HepG2 (cell line): ENCODE data around the gene ZSCAN23. TPM values are rescaled to one million over a fixed set of nuclear protein-coding genes. Genes with fewer than 3 reads are reported as not detected.

Experiments
- CHCHD3 ChIP-seq: sonication (generic); formaldehyde crosslinking; IDR thresholded peaks from 2 replicates; pipeline ENCODE4 v1.8.0; 2022; ENCODE audit warnings: mild to moderate bottlenecking, missing genetic modification reagents, moderate library complexity
- DNMT1 ChIP-seq: sonication (generic); formaldehyde crosslinking; IDR thresholded peaks from 2 replicates; pipeline ENCODE4 v1.5.1; 2020; ENCODE audit warnings: mild to moderate bottlenecking, missing genetic modification reagents
- GATAD1 ChIP-seq: IDR thresholded peaks from 2 replicates; pipeline ENCODE4 v1.6.1; 2016; ENCODE audit warnings: missing genetic modification reagents, missing compliant biosample characterization
- ISX ChIP-seq: sonication (generic); formaldehyde crosslinking; conservative IDR thresholded peaks from 2 replicates; pipeline ENCODE4 v1.5.0; 2020; ENCODE audit warnings: missing genetic modification reagents
- NCOA5 ChIP-seq: sonication (generic); formaldehyde crosslinking; IDR thresholded peaks from 2 replicates; pipeline ENCODE4 v1.4.0; 2020; ENCODE audit warnings: missing genetic modification reagents
- PHF21A ChIP-seq: sonication (generic); formaldehyde crosslinking; IDR thresholded peaks from 2 replicates; pipeline ENCODE4 v1.5.0; 2020; ENCODE audit warnings: mild to moderate bottlenecking, missing genetic modification reagents
- RARG ChIP-seq: sonication (generic); formaldehyde crosslinking; IDR thresholded peaks from 2 replicates; pipeline ENCODE4 v1.4.0; 2020; ENCODE audit warnings: low read depth, mild to moderate bottlenecking, missing genetic modification reagents
- SATB2 ChIP-seq: sonication (generic); formaldehyde crosslinking; IDR thresholded peaks from 2 replicates; pipeline ENCODE4 v1.5.0; 2020; ENCODE audit warnings: missing genetic modification reagents
- SRSF1 ChIP-seq: fragments of 200-400 bp; formaldehyde crosslinking; optimal IDR thresholded peaks from 2 replicates; pipeline ENCODE3; 2017; ENCODE audit warnings: mild to moderate bottlenecking, low read depth, low read length, moderate library complexity
- SRY ChIP-seq: sonication (generic); formaldehyde crosslinking; IDR thresholded peaks from 2 replicates; pipeline ENCODE4 v1.8.0; 2022; ENCODE audit warnings: mild to moderate bottlenecking, missing genetic modification reagents
- SSRP1 ChIP-seq: IDR thresholded peaks from 2 replicates; pipeline ENCODE4 v1.6.1; 2016; ENCODE audit warnings: control low read depth
- ZBTB7B ChIP-seq: sonication (generic); formaldehyde crosslinking; IDR thresholded peaks from 2 replicates; pipeline ENCODE4 v1.4.0; 2020; ENCODE audit warnings: missing genetic modification reagents
- polyA plus RNA-seq, 8 experiments: library from polyadenylated mRNA; depleted of rRNA in 3 of 8; stranded (reverse) in 7 of 8; unstranded in 1 of 8; fragments of >200 nt; fragmentation: Illumina TruSeq in 4 of 8; extraction: Trizol in 4 of 8; gene quantifications; 2 replicates each; pipeline versions ENCODE4 v1.2.1 to v1.2.3, GENCODE V29; 2011 to 2016; ENCODE audit warnings: low read depth in 4 of 8, missing spikeins in 1 of 8, mixed read lengths in 1 of 8; ENCODE audit not compliant: insufficient read depth in 1 of 8
- total RNA-seq, 5 experiments: library from RNA; depleted of rRNA; stranded (reverse); fragments of >200 nt; fragmentation: Illumina TruSeq; extraction: Trizol; gene quantifications; 2 replicates each; pipeline ENCODE4 v1.2.3, GENCODE V29; 2016; ENCODE audit warnings: low read depth in 1 of 5
- TF ChIP-seq, protein P1 (sequence below): sonication (generic); formaldehyde crosslinking; IDR thresholded peaks from 2 replicates; pipeline ENCODE4 v1.5.0; 2020; ENCODE audit warnings: missing genetic modification reagents
- TF ChIP-seq, protein P2 (sequence below): sonication (generic); formaldehyde crosslinking; IDR thresholded peaks from 2 replicates; pipeline ENCODE4 v1.4.0; 2020; ENCODE audit warnings: missing genetic modification reagents
- TF ChIP-seq, protein P3 (sequence below): IDR thresholded peaks from 2 replicates; pipeline ENCODE4 v1.6.1; 2016; ENCODE audit warnings: missing biosample characterization, missing genetic modification reagents, low read depth
- TF ChIP-seq, protein P4 (sequence below): sonication (generic); formaldehyde crosslinking; IDR thresholded peaks from 2 replicates; pipeline ENCODE4 v1.4.0; 2020; ENCODE audit warnings: missing genetic modification reagents
- TF ChIP-seq, protein P5 (sequence below): IDR thresholded peaks from 2 replicates; pipeline ENCODE4 v1.6.1; 2012; ENCODE audit warnings: low read length, improper control_type of control experiment
- TF ChIP-seq, protein P6 (sequence below): sonication (generic); formaldehyde crosslinking; IDR thresholded peaks from 2 replicates; pipeline ENCODE4 v1.5.0; 2020; ENCODE audit warnings: missing genetic modification reagents

Gene ZSCAN23
- total and polyA plus RNA-seq, 2 of the 13 experiments (the other 11 are each of a cell fraction or from before 2014, with no cell fraction given): 0.29 to 1.2 TPM

DNA sequence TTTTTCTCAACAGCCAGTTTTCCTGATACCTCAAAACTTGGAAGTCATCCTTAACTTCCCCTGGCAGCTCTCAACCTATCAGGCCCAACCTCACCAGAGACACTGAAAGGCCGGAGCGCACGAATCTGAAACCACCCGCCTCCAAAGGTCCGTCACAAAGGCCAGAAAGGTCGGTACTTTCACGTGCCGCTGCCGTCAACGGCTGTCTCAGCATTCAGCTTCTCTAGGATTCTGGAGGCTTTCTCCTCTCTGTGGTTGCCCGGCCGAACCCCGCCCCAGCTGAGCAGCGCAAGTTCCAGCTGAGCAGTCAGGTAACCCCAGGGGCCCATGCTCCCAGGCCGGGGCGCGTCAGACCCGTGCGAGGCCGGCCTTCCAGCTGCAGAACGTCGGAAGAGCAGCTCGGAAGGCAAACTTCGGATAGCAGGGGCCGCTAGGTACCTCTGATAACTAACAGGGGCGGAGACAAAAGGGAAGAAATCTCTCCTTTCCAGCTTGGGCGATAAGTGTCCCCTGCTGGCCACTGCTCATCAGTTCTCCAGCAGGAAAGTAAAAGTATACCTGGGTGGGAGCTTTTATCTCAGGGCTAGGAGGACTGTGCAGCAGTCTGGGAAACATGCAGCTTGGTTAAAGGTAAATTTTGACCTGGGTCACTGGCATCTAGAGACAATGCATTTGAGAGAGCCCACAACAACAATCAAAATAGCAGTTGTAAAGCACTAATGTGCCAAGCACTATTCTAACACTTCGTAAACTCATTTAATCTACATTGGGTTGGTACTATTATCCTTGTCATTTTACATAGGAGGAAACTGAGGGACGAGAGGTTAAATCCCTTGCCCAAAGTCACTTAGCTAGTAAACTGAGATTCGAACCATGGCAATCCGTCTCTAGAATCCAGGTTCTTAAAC, 59.8 kb downstream of the ZSCAN23 start (continued):
- TF ChIP-seq SRY (peak; percentile 82), RARG (CRISPR knock-in tag) (no peak), NCOA5 (no peak), SSRP1 (peak; percentile 85), PHF21A (CRISPR knock-in tag) (peak; percentile 95), GATAD1 (CRISPR knock-in tag) (peak; percentile 92), DNMT1 (CRISPR knock-in tag) (no peak), ZBTB7B (peak; percentile 79), CHCHD3 (CRISPR knock-in tag) (no peak), ISX (CRISPR knock-in tag) (no peak), SATB2 (CRISPR knock-in tag) (0 out of 2 replicates have a peak, but pooled peaks have one; percentile 22), SRSF1 (no peak)
- TF ChIP-seq, protein P1, sequence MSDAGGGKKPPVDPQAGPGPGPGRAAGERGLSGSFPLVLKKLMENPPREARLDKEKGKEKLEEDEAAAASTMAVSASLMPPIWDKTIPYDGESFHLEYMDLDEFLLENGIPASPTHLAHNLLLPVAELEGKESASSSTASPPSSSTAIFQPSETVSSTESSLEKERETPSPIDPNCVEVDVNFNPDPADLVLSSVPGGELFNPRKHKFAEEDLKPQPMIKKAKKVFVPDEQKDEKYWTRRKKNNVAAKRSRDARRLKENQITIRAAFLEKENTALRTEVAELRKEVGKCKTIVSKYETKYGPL: no peak
- TF ChIP-seq, protein P2, sequence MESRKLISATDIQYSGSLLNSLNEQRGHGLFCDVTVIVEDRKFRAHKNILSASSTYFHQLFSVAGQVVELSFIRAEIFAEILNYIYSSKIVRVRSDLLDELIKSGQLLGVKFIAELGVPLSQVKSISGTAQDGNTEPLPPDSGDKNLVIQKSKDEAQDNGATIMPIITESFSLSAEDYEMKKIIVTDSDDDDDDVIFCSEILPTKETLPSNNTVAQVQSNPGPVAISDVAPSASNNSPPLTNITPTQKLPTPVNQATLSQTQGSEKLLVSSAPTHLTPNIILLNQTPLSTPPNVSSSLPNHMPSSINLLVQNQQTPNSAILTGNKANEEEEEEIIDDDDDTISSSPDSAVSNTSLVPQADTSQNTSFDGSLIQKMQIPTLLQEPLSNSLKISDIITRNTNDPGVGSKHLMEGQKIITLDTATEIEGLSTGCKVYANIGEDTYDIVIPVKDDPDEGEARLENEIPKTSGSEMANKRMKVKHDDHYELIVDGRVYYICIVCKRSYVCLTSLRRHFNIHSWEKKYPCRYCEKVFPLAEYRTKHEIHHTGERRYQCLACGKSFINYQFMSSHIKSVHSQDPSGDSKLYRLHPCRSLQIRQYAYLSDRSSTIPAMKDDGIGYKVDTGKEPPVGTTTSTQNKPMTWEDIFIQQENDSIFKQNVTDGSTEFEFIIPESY (CRISPR knock-in tag): no peak
- TF ChIP-seq, protein P3, sequence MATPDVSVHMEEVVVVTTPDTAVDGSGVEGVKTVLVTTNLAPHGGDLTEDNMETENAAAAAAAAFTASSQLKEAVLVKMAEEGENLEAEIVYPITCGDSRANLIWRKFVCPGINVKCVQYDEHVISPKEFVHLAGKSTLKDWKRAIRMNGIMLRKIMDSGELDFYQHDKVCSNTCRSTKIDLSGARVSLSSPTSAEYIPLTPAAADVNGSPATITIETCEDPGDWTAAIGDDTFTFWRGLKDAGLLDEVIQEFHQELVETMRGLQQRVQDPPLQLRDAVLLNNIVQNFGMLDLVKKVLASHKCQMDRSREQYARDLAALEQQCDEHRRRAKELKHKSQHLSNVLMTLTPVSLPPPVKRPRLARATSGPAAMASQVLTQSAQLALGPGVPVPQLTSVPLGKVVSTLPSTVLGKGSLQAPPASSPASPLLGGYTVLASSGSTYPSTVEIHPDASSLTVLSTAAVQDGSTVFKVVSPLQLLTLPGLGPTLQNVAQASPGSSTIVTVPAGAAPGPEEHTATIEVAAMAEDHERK (CRISPR knock-in tag): peak; percentile 53; the same call in 1 of the 2 replicates
- TF ChIP-seq, protein P4, sequence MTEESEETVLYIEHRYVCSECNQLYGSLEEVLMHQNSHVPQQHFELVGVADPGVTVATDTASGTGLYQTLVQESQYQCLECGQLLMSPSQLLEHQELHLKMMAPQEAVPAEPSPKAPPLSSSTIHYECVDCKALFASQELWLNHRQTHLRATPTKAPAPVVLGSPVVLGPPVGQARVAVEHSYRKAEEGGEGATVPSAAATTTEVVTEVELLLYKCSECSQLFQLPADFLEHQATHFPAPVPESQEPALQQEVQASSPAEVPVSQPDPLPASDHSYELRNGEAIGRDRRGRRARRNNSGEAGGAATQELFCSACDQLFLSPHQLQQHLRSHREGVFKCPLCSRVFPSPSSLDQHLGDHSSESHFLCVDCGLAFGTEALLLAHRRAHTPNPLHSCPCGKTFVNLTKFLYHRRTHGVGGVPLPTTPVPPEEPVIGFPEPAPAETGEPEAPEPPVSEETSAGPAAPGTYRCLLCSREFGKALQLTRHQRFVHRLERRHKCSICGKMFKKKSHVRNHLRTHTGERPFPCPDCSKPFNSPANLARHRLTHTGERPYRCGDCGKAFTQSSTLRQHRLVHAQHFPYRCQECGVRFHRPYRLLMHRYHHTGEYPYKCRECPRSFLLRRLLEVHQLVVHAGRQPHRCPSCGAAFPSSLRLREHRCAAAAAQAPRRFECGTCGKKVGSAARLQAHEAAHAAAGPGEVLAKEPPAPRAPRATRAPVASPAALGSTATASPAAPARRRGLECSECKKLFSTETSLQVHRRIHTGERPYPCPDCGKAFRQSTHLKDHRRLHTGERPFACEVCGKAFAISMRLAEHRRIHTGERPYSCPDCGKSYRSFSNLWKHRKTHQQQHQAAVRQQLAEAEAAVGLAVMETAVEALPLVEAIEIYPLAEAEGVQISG (CRISPR knock-in tag): peak; percentile 100
- TF ChIP-seq, protein P5, sequence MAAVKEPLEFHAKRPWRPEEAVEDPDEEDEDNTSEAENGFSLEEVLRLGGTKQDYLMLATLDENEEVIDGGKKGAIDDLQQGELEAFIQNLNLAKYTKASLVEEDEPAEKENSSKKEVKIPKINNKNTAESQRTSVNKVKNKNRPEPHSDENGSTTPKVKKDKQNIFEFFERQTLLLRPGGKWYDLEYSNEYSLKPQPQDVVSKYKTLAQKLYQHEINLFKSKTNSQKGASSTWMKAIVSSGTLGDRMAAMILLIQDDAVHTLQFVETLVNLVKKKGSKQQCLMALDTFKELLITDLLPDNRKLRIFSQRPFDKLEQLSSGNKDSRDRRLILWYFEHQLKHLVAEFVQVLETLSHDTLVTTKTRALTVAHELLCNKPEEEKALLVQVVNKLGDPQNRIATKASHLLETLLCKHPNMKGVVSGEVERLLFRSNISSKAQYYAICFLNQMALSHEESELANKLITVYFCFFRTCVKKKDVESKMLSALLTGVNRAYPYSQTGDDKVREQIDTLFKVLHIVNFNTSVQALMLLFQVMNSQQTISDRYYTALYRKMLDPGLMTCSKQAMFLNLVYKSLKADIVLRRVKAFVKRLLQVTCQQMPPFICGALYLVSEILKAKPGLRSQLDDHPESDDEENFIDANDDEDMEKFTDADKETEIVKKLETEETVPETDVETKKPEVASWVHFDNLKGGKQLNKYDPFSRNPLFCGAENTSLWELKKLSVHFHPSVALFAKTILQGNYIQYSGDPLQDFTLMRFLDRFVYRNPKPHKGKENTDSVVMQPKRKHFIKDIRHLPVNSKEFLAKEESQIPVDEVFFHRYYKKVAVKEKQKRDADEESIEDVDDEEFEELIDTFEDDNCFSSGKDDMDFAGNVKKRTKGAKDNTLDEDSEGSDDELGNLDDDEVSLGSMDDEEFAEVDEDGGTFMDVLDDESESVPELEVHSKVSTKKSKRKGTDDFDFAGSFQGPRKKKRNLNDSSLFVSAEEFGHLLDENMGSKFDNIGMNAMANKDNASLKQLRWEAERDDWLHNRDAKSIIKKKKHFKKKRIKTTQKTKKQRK: no peak
- TF ChIP-seq, protein P6, sequence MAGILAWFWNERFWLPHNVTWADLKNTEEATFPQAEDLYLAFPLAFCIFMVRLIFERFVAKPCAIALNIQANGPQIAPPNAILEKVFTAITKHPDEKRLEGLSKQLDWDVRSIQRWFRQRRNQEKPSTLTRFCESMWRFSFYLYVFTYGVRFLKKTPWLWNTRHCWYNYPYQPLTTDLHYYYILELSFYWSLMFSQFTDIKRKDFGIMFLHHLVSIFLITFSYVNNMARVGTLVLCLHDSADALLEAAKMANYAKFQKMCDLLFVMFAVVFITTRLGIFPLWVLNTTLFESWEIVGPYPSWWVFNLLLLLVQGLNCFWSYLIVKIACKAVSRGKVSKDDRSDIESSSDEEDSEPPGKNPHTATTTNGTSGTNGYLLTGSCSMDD (CRISPR knock-in tag): no peak; the same call in 1 of the 2 replicates
